Activated CD8-positive, alpha-beta memory T cell treated with anti-CD3 and anti-CD28 coated beads, Interleukin-2, amount 10 ng/mL, durations not matched to agents 7 days and 5 days (primary cell): Measurements from ENCODE around the gene SHC2. TPM values are rescaled to one million over a fixed set of nuclear protein-coding genes. Genes with fewer than 3 reads are reported as not detected.
"Not testable (repeated sequence)": the region's sequence is repeated elsewhere in the genome, so short reads cannot be mapped to it uniquely, and the experiment has no call there.

Experiments
- ATAC-seq: fragments of 150-1000 bp; cut with Tn5 transposase; one replicate; pipeline ENCODE4 v1.10.0; 2021; ENCODE audit warnings: moderate library complexity
- CTCF ChIA-PET: fragments of 350-600 bp; sonication (Branson Sonifier 250); formaldehyde crosslinking; loops from one replicate; lab custom pipeline; 2021; ENCODE audit warnings: antibody characterized with exemption; lab: Charles Lee
- DNase-seq: peaks from one replicate; pipeline ENCODE4 v3.0.0-alpha.2; 2020
- H3K27ac Mint-ChIP-seq: one replicate; pipeline ENCODE4 v1.8.0; 2021; ENCODE audit warnings: mild to moderate bottlenecking, mixed read lengths
- H3K27me3 Mint-ChIP-seq: one replicate; pipeline ENCODE4 v1.8.0; 2021; ENCODE audit warnings: mixed read lengths
- H3K36me3 Mint-ChIP-seq: one replicate; pipeline ENCODE4 v1.8.0; 2021; ENCODE audit warnings: mild to moderate bottlenecking, mixed read lengths
- H3K4me1 Mint-ChIP-seq: one replicate; pipeline ENCODE4 v1.8.0; 2021; ENCODE audit warnings: mixed read lengths
- H3K4me3 Mint-ChIP-seq: one replicate; pipeline ENCODE4 v1.8.0; 2021; ENCODE audit warnings: mild to moderate bottlenecking, moderate library complexity, mixed read lengths
- H3K9me3 Mint-ChIP-seq: one replicate; pipeline ENCODE4 v1.8.0; 2022; ENCODE audit warnings: low read depth, mixed read lengths
- total RNA-seq, 2 experiments: library from RNA; stranded (reverse); gene quantifications; one replicate each; pipeline ENCODE4 v1.2.3, GENCODE V29; 2021

Gene SHC2
- total RNA-seq, 2 experiments from 2014 or later = not detected

DNA sequence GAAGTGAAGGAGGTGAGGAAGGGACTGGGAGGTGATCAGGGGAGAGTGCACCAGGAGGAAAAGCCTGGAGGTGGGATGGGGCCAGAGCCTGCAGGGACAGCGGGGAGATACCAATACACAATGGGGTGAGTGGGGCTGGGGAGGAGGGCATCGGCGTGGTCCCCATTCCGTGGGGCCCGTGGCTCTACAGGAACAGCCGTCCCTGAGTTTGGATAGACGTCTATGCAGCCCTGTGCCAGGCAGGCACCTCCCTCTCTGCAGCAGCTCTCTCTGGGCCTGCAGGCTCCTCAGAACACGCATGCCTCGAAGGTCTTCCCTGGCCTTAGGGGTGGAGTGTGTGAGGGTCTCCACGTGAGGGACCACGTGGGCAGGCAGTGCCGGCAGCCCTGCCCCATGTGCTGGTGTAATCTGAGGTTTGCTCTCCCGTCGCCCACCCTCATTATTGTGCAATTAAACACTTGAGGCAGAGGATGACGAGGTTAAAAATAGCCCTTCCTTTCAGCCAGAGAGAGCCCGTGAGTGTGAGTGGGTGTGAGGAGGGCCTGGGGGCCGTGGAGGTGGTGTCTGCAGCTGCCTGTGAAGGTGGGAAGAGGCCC, 68.4 kb downstream of the SHC2 start:
- H3K27ac Mint-ChIP-seq = no peak overlapping the region
- peaks cover 10% of the 10 kb centered on the region for H3K36me3 Mint-ChIP-seq
- H3K27me3 Mint-ChIP-seq = peaks cover 3% of the 10 kb centered on the region
- no peak overlapping the region for H3K4me3 Mint-ChIP-seq
- H3K9me3 Mint-ChIP-seq = peaks cover 20% of the 10 kb centered on the region
- CTCF ChIA-PET = no interaction called here
- no peak for DNase-seq
- H3K4me1 Mint-ChIP-seq = no peaks in the 10 kb centered on the region
- ATAC-seq = no peak

DNA sequence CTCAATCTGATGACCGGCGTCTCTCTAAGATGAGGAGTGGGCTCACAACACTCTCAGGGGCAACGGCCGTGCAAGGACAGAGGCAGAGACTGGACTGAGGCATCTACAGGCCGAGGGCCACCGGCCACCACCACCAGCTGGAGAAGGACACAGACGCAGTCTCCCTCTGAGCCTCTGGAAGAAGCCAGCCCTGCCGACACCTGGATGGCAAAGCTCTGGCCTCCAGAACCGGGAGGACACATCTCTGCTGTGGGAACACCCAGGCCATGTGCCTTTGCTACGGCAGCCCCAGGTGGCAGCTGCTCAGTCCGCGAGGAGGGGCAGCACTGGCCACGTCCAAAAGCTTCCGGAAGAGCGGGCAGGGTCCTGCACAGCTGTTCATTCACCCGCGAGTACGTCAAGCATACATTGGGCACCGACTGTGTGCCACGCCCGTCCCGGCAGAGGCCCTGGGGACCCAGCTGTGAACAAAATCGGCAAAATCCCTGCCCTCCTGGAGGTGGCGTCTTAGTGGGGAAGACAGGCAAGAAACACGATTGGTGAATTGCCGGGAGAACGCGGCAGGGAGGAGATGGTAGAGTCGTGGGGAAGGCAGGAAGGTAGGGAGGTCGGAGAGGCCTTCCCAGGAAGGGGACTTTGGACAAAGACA, 69.0 kb downstream of the SHC2 start:
- H3K27ac Mint-ChIP-seq = no peak overlapping the region
- no peaks in the 10 kb centered on the region for H3K4me1 Mint-ChIP-seq
- no peak overlapping the region for H3K4me3 Mint-ChIP-seq
- peaks cover 10% of the 10 kb centered on the region for H3K36me3 Mint-ChIP-seq
- DNase-seq = no peak
- H3K9me3 Mint-ChIP-seq = peaks cover 20% of the 10 kb centered on the region
- no peak for ATAC-seq
- H3K27me3 Mint-ChIP-seq = peaks cover 6% of the 10 kb centered on the region
- CTCF ChIA-PET = no interaction called here

DNA sequence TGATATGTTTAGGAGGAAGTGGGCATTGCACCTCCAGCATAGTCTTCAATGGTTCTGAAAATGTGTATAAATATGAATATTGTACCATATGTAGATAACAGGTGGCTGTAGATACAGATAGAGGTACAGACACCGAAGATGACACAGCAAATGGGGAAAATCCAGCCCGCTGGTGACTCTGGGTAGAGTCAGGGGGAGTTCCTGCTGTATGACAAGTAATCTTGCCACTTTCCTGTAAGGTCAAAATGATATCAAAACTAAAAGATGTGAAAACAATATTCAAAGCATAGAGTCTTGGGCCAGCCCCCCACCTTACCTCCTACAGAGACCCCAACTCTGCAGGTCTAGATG, 69.7 kb downstream of the SHC2 start:
- H3K4me3 Mint-ChIP-seq = no peak overlapping the region
- no peak overlapping the region for H3K27ac Mint-ChIP-seq
- CTCF ChIA-PET = no interaction called here
- no peak for ATAC-seq
- peaks cover 13% of the 10 kb centered on the region for H3K27me3 Mint-ChIP-seq
- H3K9me3 Mint-ChIP-seq = peaks cover 20% of the 10 kb centered on the region
- no peaks in the 10 kb centered on the region for H3K4me1 Mint-ChIP-seq
- H3K36me3 Mint-ChIP-seq = peaks cover 9% of the 10 kb centered on the region
- no peak for DNase-seq

DNA sequence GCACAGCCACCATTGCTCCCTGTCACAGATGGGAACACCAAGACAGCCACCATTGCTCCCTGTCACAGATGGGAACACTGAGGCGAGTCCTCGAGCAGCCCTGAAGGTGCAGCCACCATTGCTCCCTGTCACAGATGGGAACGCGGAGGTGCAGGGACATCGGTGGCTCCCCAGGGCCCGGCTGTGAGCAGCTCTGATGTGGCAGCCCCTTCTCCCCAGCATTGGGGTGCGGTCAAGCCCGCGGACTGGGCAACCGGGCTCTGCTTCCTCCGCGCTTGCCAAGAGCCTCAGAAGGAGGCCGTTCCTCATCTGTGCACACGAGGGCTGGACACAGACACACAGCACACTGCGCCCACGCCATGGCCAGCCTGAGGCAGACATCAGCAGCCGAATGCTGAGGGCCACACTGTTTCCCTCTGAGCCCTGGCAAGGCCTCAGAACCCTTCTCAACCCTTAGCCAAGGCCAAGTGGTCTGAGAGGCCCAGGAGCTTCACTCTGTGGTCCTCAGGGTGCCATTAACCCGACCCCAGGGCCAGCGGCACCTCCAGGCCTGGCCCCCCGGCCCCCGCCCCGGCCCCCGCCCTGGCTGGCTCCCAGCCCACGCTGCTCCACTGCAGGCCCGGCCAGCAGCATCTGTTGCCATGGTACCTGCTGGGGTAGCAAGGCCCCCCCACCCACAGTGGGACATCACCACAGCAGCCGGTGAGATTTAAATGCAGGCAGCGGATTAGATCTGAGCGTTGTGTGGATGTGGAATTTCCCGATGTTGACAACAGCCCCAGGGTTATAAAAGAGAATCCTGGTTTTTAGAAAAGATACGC, 70.2 kb downstream of the SHC2 start:
- H3K4me3 Mint-ChIP-seq = no peak overlapping the region
- CTCF ChIA-PET = no interaction called here
- ATAC-seq (no peak), DNase-seq (no peak)
- peaks cover 19% of the 10 kb centered on the region for H3K27me3 Mint-ChIP-seq
- peaks cover 6% of the 10 kb centered on the region for H3K36me3 Mint-ChIP-seq
- no peaks in the 10 kb centered on the region for H3K4me1 Mint-ChIP-seq
- peaks cover 18% of the 10 kb centered on the region for H3K9me3 Mint-ChIP-seq
- no peak overlapping the region for H3K27ac Mint-ChIP-seq

DNA sequence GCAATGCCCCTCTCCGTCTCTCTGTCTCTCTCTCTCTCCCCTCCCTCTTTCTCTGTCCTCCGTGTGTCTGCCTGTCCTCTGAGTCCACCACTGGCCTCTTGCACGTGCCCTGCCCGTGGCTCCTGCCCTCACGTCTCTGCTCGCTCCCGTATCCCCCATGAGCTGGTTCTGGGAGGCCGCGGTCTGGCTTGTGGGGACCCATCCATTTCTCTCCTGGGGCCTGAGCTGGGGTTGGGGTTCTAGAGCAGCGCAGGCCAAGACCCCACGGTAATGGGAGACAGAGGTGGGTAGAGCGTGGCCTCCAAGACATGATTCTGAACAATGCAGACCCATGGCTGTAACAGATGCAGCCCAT, 70.9 kb downstream of the SHC2 start:
- peaks cover 24% of the 10 kb centered on the region for H3K27me3 Mint-ChIP-seq

DNA sequence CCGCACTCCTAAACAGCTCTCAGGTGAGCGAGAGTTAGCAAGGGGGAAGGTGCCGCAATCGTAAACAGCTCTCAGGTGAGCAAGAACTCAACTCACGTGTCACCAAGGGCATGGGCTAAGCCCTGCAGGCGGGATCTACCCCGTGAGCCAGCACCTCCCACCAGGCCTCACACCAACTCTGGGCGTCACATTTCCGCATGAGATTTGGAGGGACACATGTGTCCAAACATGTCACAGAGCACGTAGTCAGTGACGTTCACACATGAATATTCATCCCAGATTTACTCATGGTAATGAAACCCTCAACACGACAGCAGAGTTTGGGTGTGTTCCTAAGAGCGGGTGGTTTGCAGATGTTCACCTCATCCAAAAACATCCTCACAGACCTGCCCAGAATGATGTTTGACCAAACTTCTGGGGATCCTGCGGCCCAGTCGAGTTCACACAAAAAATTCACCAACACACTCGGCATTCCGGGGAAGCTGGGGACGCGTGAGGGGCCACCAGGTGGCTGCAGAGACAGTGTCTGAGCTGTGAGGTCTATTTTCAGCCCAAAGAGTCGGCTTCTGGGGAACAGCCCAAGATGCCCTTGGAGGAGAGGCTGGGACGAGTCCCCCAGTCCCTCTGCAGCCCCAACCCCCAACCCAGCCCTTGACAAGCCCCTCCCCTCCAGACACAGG, 71.4 kb downstream of the SHC2 start:
- H3K4me1 Mint-ChIP-seq = no peaks in the 10 kb centered on the region
- H3K36me3 Mint-ChIP-seq = peaks cover 3% of the 10 kb centered on the region
- CTCF ChIA-PET = no interaction called here
- no peak overlapping the region for H3K4me3 Mint-ChIP-seq
- H3K27me3 Mint-ChIP-seq = peaks cover 27% of the 10 kb centered on the region
- peaks cover 14% of the 10 kb centered on the region for H3K9me3 Mint-ChIP-seq
- DNase-seq (no peak), ATAC-seq (no peak)
- H3K27ac Mint-ChIP-seq = no peak overlapping the region

More for the DNA sequence above, 70.9 kb downstream of the SHC2 start:
- Mint-ChIP-seq H3K36me3 (peaks cover 5% of the 10 kb centered on the region), H3K9me3 (peaks cover 15% of the 10 kb centered on the region), H3K4me1 (no peaks in the 10 kb centered on the region), H3K4me3 (no peak overlapping the region), H3K27ac (no peak overlapping the region)
- no peak for DNase-seq
- CTCF ChIA-PET = no interaction called here
- ATAC-seq = no peak

DNA sequence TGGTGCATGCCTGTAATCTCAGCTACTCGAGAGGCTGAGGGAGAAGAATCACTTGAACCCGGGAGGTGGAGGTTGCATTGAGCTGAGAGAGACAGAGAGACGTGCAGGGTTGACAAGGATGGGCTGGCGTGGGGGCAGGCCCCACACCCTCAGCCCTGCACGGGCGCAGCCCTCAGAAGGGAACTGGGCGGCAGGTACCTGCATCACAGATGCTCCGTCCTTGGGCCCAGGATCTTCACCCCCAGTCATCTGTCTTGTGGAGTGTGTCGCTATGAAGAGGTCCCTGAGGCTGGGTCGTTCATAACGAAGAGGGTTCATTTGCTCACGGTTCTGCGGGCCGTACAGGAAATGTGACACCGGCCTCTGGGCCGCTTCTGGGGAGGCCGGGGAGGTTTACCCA, 72.1 kb downstream of the SHC2 start:
- Mint-ChIP-seq H3K36me3 (no peaks in the 10 kb centered on the region), H3K9me3 (peaks cover 11% of the 10 kb centered on the region), H3K4me3 (no peak overlapping the region), H3K4me1 (no peaks in the 10 kb centered on the region), H3K27ac (no peak overlapping the region), H3K27me3 (peaks cover 34% of the 10 kb centered on the region)
- ATAC-seq (no peak), DNase-seq (no peak)
- CTCF ChIA-PET = no interaction called here

DNA sequence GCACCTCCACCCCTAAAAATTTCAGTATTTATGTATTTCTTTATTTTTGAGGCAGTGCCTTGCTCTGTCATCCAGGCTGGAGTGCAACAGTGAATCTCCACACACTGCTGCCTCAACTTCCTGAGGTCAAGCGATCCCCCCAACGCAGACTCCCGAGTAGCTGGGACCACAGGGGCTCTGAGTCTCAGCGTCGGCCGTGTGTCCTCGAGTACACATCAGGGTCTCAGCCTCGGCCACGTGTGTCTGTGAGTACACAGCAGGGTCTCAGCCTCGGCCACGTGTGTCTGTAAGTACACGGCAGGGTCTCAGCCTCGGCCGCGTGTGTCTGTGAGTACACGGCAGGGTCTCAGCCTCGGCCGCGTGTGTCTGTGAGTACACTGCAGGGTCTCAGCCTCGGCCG, 73.1 kb downstream of the SHC2 start:
- no peaks in the 10 kb centered on the region for H3K36me3 Mint-ChIP-seq
- H3K27ac Mint-ChIP-seq = no peak overlapping the region
- peaks cover 6% of the 10 kb centered on the region for H3K4me1 Mint-ChIP-seq
- peaks cover 3% of the 10 kb centered on the region for H3K9me3 Mint-ChIP-seq
- peaks cover 42% of the 10 kb centered on the region for H3K27me3 Mint-ChIP-seq
- ATAC-seq (no peak), DNase-seq (no peak)
- no peak overlapping the region for H3K4me3 Mint-ChIP-seq
- CTCF ChIA-PET = no interaction called here

DNA sequence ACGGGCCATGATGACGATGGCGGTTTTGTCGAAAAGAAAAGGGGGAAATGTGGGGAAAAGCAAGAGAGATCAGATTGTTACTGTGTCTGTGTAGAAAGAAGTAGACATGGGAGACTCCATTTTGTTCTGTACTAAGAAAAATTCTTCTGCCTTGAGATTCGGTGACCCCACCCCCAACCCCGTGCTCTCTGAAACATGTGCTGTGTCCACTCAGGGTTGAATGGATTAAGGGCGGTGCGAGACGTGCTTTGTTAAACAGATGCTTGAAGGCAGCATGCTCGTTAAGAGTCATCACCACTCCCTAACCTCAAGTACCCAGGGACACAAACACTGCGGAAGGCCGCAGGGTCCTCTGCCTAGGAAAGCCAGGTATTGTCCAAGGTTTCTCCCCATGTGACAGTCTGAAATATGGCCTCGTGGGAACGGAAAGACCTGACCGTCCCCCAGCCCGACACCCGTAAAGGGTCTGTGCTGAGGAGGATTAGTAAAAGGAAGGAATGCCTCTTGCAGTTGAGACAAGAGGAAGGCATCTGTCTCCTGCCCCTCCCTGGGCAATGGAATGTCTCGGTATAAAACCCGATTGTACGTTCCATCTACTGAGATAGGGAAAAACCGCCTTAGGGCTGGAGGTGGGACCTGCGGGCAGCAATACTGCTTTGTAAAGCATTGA, 74.1 kb downstream of the SHC2 start:
- ATAC-seq, DNase-seq, H3K4me1 Mint-ChIP-seq, H3K9me3 Mint-ChIP-seq, CTCF ChIA-PET, H3K27ac Mint-ChIP-seq, H3K4me3 Mint-ChIP-seq, H3K36me3 Mint-ChIP-seq: not testable (repeated sequence)
- H3K27me3 Mint-ChIP-seq = peaks cover 45% of the 10 kb centered on the region

DNA sequence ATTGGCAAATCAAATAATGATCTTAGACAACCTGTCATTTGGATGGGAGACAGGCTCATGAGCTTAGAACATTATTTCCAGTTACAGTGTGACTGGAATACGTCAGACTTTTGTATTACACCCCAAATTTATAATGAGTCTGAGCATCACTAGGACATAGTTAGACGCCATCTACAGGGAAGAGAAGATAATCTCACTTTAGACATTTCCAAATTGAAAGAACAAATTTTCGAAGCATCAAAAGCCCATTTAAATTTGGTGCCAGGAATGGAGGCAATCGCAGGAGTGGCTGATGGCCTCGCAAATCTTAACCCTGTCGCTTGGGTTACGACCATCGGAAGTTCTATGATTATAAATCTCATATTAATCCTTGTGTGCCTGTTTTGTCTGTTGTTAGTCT, 74.6 kb downstream of the SHC2 start:
- H3K36me3 Mint-ChIP-seq, H3K9me3 Mint-ChIP-seq, DNase-seq, H3K4me3 Mint-ChIP-seq, CTCF ChIA-PET, H3K4me1 Mint-ChIP-seq, H3K27ac Mint-ChIP-seq, ATAC-seq: not testable (repeated sequence)
- H3K27me3 Mint-ChIP-seq = peaks cover 45% of the 10 kb centered on the region

DNA sequence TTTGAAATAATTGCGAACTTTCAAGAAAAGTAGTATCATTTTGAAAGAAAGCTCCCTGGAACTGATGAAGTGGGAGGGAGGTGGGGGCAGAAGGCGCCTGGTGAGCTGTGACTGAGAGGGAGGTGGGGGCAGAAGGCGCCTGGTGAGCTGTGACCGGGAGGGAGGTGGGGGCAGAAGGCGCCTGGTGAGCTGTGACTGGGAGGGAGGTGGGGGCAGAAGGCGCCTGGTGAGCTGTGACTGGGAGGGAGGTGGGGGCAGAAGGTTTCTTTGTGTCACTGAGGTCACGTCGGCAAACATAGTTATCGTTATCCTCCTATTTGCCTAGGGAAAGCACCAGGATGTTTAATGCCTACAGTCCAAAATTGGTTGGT, 76.0 kb downstream of the SHC2 start:
- H3K9me3 Mint-ChIP-seq = no peaks in the 10 kb centered on the region
- no peak overlapping the region for H3K4me3 Mint-ChIP-seq
- CTCF ChIA-PET = interaction anchor here (1.1 kb wide), 1 partner anchor 94 kb away, joined by 4 read pairs; no protein-coding TSS in a partner anchor
- H3K4me1 Mint-ChIP-seq = peaks cover 10% of the 10 kb centered on the region
- H3K27ac Mint-ChIP-seq = no peak overlapping the region
- no peak for ATAC-seq
- peaks cover 45% of the 10 kb centered on the region for H3K27me3 Mint-ChIP-seq
- peaks cover 1% of the 10 kb centered on the region for H3K36me3 Mint-ChIP-seq
- DNase-seq = no peak

DNA sequence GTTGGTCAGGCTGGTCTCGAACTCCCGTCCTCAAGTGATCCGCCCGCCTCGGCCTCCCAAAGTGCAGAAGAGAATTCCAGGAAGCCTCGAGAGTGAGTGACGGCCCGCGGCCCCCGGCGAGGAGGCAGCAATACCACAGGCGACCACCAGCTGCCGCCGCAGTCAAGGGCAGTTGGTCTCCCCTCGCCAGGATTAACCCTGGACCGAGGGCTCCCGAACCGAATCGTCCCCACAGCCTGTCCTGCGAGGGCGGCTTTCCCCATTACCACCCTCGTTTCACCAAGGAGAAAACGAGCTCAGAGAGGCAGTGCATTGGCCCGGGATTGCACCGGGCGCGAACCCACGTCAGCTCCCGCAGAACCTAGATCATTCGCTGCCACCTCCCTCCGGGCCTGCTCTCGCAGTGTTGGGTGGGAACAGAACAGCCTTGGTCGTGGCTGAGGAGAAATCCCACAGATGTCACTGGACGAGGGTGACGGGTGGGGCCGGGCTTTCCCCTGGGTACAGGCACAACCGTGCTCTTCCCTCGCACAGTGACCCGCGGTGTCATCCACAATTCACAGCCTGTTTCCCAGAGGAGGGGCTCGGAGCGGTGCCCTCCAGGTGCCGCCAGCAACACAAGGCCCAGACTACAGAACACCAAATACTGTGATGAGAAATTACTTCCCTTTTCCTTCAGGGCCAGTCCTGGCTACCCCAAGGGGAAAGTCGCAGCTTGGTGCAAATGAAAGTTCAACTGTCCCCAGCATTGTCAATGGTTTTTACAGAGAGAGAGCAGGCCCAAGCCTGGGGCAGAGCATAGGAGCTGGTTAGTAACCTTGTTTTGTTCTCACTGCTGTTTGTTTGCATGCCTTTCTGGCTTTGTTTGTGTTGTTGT, 76.7 kb downstream of the SHC2 start:
- Mint-ChIP-seq H3K9me3 (no peaks in the 10 kb centered on the region), H3K27ac (no peak overlapping the region), H3K36me3 (peaks cover 1% of the 10 kb centered on the region), H3K27me3 (peaks cover 45% of the 10 kb centered on the region), H3K4me1 (peaks cover 10% of the 10 kb centered on the region), H3K4me3 (no peak overlapping the region)
- CTCF ChIA-PET = interaction anchor here (1.1 kb wide), 1 partner anchor 95 kb away, joined by 4 read pairs; no protein-coding TSS in a partner anchor
- DNase-seq (no peak), ATAC-seq (no peak)
